ENCODE data around the gene PLA2G2C.

- TF ChIP-seq CTCF (IDR thresholded peaks at IDR 0.05; ENCODE audit: low read length) = no peak
- no peak for TF ChIP-seq EZH2 (IDR thresholded peaks at IDR 0.05; ENCODE audit: borderline replicate concordance, low read length)
These were observed 2.1 kb upstream of the PLA2G2C start for GRCh38 chr1:20188455-20188817.
